ENCODE measurements around the gene MRPS2. TPM values are rescaled to one million over a fixed set of nuclear protein-coding genes. Genes with fewer than 3 reads are reported as not detected.

MRPS2 gene
- total and polyA plus RNA-seq, 7 donors, result 30.0 to 61.6 (median 37.7) TPM

- Histone ChIP-seq H3K4me1 (no peaks in the 10 kb centered on the region), H3K9me3 (no peaks in the 10 kb centered on the region), H3K27ac (no peak overlapping the region), H3K27me3 (no peaks in the 10 kb centered on the region), H3K4me3 (no peak overlapping the region), H3K36me3 (no peaks in the 10 kb centered on the region)
- 69 to 82% methylated on average over 17 of the region's 17 CpGs for WGBS, 2 donors
- TF ChIP-seq CTCF (IDR thresholded peaks at IDR 0.05) (no peak), EP300 (IDR thresholded peaks at IDR 0.05) (no peak), POLR2A (IDR thresholded peaks at IDR 0.05) (no peak), POLR2AphosphoS5 (IDR thresholded peaks at IDR 0.05) (no peak)
- no peak for DNase-seq
- intact Hi-C loops (cut with DNase I), result no loop called here
Measured at GRCh38 chr9:135550344-135550918, 49.9 kb downstream of the MRPS2 start.

GRCh38 chr9:135551031-135551430 lies 50.5 kb downstream of the MRPS2 start:
- TF ChIP-seq POLR2AphosphoS5 (IDR thresholded peaks at IDR 0.05), result no peak
- TF ChIP-seq POLR2A (IDR thresholded peaks at IDR 0.05), result no peak
- TF ChIP-seq CTCF (IDR thresholded peaks at IDR 0.05), result no peak
- TF ChIP-seq EP300 (IDR thresholded peaks at IDR 0.05), result no peak
- DNase-seq, result no peak
- Histone ChIP-seq H3K27me3 (no peaks in the 10 kb centered on the region), H3K4me1 (no peaks in the 10 kb centered on the region), H3K27ac (no peak overlapping the region), H3K4me3 (no peak overlapping the region), H3K36me3 (no peaks in the 10 kb centered on the region), H3K9me3 (no peaks in the 10 kb centered on the region)
- intact Hi-C loops (cut with DNase I), result no loop called here
- 57 to 60% methylated on average over 14 of the region's 14 CpGs for WGBS, 2 donors

- intact Hi-C loops (cut with DNase I), result no loop called here
- WGBS, 2 donors, result 81 to 89% methylated on average over 13 of the region's 13 CpGs
- no peaks in the 10 kb centered on the region for H3K36me3 ChIP-seq
- no peak overlapping the region for H3K4me3 ChIP-seq
- no peak for DNase-seq
- TF ChIP-seq POLR2AphosphoS5 (IDR thresholded peaks at IDR 0.05) (no peak), EP300 (IDR thresholded peaks at IDR 0.05) (no peak), POLR2A (IDR thresholded peaks at IDR 0.05) (no peak), CTCF (IDR thresholded peaks at IDR 0.05) (no peak)
- H3K27me3 ChIP-seq, result no peaks in the 10 kb centered on the region
- H3K4me1 ChIP-seq, result no peaks in the 10 kb centered on the region
- H3K9me3 ChIP-seq, result no peaks in the 10 kb centered on the region
- no peak overlapping the region for H3K27ac ChIP-seq
Measured at GRCh38 chr9:135551456-135551855, 51.0 kb downstream of the MRPS2 start.

- no peaks in the 10 kb centered on the region for H3K9me3 ChIP-seq
- H3K4me3 ChIP-seq, result no peak overlapping the region
- H3K36me3 ChIP-seq, result no peaks in the 10 kb centered on the region
- DNase-seq, result no peak
- no peaks in the 10 kb centered on the region for H3K4me1 ChIP-seq
- H3K27ac ChIP-seq, result no peak overlapping the region
- intact Hi-C loops (cut with DNase I), result no loop called here
- TF ChIP-seq EP300 (IDR thresholded peaks at IDR 0.05), result no peak
- TF ChIP-seq POLR2A (IDR thresholded peaks at IDR 0.05), result no peak
- TF ChIP-seq CTCF (IDR thresholded peaks at IDR 0.05), result no peak
- no peak for TF ChIP-seq POLR2AphosphoS5 (IDR thresholded peaks at IDR 0.05)
- H3K27me3 ChIP-seq, result no peaks in the 10 kb centered on the region
- WGBS, 2 donors, result 71 to 79% methylated on average over 18 of the region's 18 CpGs
Measured at GRCh38 chr9:135552021-135552697, 51.7 kb downstream of the MRPS2 start.

Measured in sigmoid colon (tissue), 7 donors.